Panc1 (cell line): ENCODE measurements around the gene PRODH2. TPM values are rescaled to one million over a fixed set of nuclear protein-coding genes. Genes with fewer than 3 reads are reported as not detected.

Source experiments
- ATAC-seq: fragments of 200-7000 bp; cut with Tn5 transposase; 2 replicates; pipeline ENCODE4 v1.9.1; 2020; ENCODE audit warnings: mild to moderate bottlenecking, moderate library complexity
- BruUV-seq: library from RNA; stranded (reverse); fragments of 400-500 nt; replicated peaks from 2 replicates; lab custom pipeline; 2021; lab: Mats Ljungman, UMichigan
- CTCF ChIA-PET: fragments of 300-600 bp; sonication (Branson Sonifier 250); formaldehyde crosslinking; loops from one replicate; lab custom pipeline; 2022; ENCODE audit warnings: antibody characterized with exemption; lab: Charles Lee
- POLR2A ChIA-PET: fragments of 300-600 bp; sonication (Branson Sonifier 250); formaldehyde crosslinking; loops from one replicate; lab custom pipeline; 2022; ENCODE audit warnings: antibody characterized with exemption; lab: Charles Lee
- DNase-seq: peaks from one replicate; pipeline ENCODE4 v3.0.0-alpha.2; 2010; ENCODE audit warnings: low read depth, low spot score
- H3K27ac ChIP-seq: 2 replicates; pipeline ENCODE4 v1.5.1; 2011; ENCODE audit warnings: mild to moderate bottlenecking, low read length, inconsistent platforms
- H3K27me3 ChIP-seq: fragments of 200-500 bp; sonication (Bioruptor generic); 2 replicates; pipeline ENCODE4 v1.6.0; 2014; ENCODE audit warnings: low read length, inconsistent platforms; ENCODE audit not compliant: control insufficient read depth, insufficient read depth
- H3K36me3 ChIP-seq: fragments of 200-500 bp; sonication (Bioruptor generic); 2 replicates; pipeline ENCODE4 v1.5.1; 2014; ENCODE audit warnings: inconsistent platforms, mild to moderate bottlenecking, low read length, moderate library complexity; ENCODE audit not compliant: control insufficient read depth, insufficient read depth
- H3K4me1 ChIP-seq: 2 replicates; pipeline ENCODE4 v1.5.1; 2011; ENCODE audit warnings: inconsistent platforms, mild to moderate bottlenecking, low read length, moderate library complexity; ENCODE audit not compliant: control insufficient read depth, insufficient read depth
- H3K4me3 ChIP-seq, 2 experiments: 2 replicates each; pipeline ENCODE4 v1.5.1; 2011 to 2012; ENCODE audit warnings: low read depth in 2 of 2, low read length in 2 of 2, mild to moderate bottlenecking in 2 of 2, inconsistent platforms in 1 of 2, moderate library complexity in 1 of 2
- H3K9me3 ChIP-seq: fragments of 200-500 bp; sonication (Bioruptor generic); 2 replicates; pipeline ENCODE4 v1.5.1; 2014; ENCODE audit warnings: low read depth, mild to moderate bottlenecking, inconsistent platforms, low read length, moderate library complexity; ENCODE audit not compliant: control insufficient read depth, insufficient read depth
- POLR2AphosphoS5 ChIP-seq: IDR thresholded peaks from 2 replicates; pipeline ENCODE4 v1.6.1; 2012; ENCODE audit warnings: mild to moderate bottlenecking, low read depth, low read length, moderate library complexity
- SIN3A ChIP-seq: IDR thresholded peaks from 2 replicates; pipeline ENCODE4 v1.6.1; 2012; ENCODE audit warnings: low read depth, mild to moderate bottlenecking, low read length, moderate library complexity, borderline replicate concordance; ENCODE audit not compliant: insufficient read depth
- TCF7L2 ChIP-seq: IDR thresholded peaks from 2 replicates; pipeline ENCODE4 v1.6.1; 2011; ENCODE audit warnings: mild to moderate bottlenecking, low read depth, low read length, inconsistent platforms
- in situ Hi-C: cut with HindIII; loops from 2 replicates; pipeline ENCODE4 v1.10.0; 2016; ENCODE audit warnings: low sequenced_read_pairs, low pct_unique_long_range_greater_than_20kb
- intact Hi-C: fragments of 100-400 bp; cut with micrococcal nuclease; formaldehyde crosslinking; loops from one replicate; pipeline ENCODE4 v1.10.0; 2022; ENCODE audit not compliant: unreplicated experiment
- total RNA-seq: library from RNA; stranded (reverse); gene quantifications from one replicate; pipeline ENCODE4 v1.2.1, GENCODE V29; 2021; ENCODE audit not compliant: unreplicated experiment
- TF ChIP-seq, protein P1 (sequence below): fragments of 450-650 bp; IDR thresholded peaks from 2 replicates; pipeline ENCODE4 v1.5.1; 2017; ENCODE audit warnings: mild to moderate bottlenecking
- TF ChIP-seq, protein P2 (sequence below), 2 experiments: IDR thresholded peaks; 2 replicates each; pipeline ENCODE4 v1.6.1; 2011 to 2012; ENCODE audit warnings: low read depth in 2 of 2, control low read depth in 1 of 2, low read length in 1 of 2, mild to moderate bottlenecking in 1 of 2, moderate library complexity in 1 of 2; ENCODE audit not compliant: insufficient read depth in 1 of 2

The PRODH2 gene
- total RNA-seq, 1 experiment from 2014 or later = not detected

DNA sequence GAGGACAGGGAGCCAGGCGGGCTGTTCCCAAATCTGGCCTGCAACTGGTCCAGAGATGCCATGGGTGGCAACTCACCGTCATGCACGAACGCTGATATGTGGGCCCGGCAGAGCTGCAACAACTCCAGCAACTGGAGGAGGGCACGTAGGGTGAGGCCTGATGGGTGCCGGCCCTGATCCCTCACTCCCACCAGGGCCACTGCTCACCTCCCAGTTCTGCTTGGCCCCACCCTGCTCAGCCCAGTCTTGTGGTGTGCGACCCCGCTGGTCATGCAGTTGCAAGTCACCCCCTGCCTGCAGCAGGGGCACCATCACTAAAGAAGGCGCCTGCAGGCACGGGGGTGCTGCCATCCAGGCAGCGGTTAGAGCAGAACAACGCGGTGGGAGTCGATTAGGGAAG, 20.3 kb downstream of the PRODH2 start:
- Histone ChIP-seq H3K27ac (no peak overlapping the region), H3K36me3 (no peaks in the 10 kb centered on the region), H3K9me3 (no peaks in the 10 kb centered on the region), H3K27me3 (no peaks in the 10 kb centered on the region), H3K4me3 (no peak overlapping the region), H3K4me1 (no peaks in the 10 kb centered on the region; the same call in 1 of the 2 replicates)
- intact Hi-C loops = no loop called here
- no peak for TF ChIP-seq TCF7L2
- TF ChIP-seq, protein P1, sequence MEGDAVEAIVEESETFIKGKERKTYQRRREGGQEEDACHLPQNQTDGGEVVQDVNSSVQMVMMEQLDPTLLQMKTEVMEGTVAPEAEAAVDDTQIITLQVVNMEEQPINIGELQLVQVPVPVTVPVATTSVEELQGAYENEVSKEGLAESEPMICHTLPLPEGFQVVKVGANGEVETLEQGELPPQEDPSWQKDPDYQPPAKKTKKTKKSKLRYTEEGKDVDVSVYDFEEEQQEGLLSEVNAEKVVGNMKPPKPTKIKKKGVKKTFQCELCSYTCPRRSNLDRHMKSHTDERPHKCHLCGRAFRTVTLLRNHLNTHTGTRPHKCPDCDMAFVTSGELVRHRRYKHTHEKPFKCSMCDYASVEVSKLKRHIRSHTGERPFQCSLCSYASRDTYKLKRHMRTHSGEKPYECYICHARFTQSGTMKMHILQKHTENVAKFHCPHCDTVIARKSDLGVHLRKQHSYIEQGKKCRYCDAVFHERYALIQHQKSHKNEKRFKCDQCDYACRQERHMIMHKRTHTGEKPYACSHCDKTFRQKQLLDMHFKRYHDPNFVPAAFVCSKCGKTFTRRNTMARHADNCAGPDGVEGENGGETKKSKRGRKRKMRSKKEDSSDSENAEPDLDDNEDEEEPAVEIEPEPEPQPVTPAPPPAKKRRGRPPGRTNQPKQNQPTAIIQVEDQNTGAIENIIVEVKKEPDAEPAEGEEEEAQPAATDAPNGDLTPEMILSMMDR = no peak
- TF ChIP-seq POLR2AphosphoS5 = no peak
- TF ChIP-seq, protein P2, sequence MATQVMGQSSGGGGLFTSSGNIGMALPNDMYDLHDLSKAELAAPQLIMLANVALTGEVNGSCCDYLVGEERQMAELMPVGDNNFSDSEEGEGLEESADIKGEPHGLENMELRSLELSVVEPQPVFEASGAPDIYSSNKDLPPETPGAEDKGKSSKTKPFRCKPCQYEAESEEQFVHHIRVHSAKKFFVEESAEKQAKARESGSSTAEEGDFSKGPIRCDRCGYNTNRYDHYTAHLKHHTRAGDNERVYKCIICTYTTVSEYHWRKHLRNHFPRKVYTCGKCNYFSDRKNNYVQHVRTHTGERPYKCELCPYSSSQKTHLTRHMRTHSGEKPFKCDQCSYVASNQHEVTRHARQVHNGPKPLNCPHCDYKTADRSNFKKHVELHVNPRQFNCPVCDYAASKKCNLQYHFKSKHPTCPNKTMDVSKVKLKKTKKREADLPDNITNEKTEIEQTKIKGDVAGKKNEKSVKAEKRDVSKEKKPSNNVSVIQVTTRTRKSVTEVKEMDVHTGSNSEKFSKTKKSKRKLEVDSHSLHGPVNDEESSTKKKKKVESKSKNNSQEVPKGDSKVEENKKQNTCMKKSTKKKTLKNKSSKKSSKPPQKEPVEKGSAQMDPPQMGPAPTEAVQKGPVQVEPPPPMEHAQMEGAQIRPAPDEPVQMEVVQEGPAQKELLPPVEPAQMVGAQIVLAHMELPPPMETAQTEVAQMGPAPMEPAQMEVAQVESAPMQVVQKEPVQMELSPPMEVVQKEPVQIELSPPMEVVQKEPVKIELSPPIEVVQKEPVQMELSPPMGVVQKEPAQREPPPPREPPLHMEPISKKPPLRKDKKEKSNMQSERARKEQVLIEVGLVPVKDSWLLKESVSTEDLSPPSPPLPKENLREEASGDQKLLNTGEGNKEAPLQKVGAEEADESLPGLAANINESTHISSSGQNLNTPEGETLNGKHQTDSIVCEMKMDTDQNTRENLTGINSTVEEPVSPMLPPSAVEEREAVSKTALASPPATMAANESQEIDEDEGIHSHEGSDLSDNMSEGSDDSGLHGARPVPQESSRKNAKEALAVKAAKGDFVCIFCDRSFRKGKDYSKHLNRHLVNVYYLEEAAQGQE (IDR thresholded peaks at IDR 0.05; ENCODE audit: insufficient read depth in 1 of 2, low read depth in 2 of 2, low read length in 1 of 2) = no peak
- TF ChIP-seq SIN3A = no peak
- ATAC-seq (no peak), DNase-seq (no peak)
- in situ Hi-C loops = no loop called here
- ChIA-PET POLR2A (no interaction called here), CTCF (no interaction called here)
- no TSS peak for BruUV-seq

DNA sequence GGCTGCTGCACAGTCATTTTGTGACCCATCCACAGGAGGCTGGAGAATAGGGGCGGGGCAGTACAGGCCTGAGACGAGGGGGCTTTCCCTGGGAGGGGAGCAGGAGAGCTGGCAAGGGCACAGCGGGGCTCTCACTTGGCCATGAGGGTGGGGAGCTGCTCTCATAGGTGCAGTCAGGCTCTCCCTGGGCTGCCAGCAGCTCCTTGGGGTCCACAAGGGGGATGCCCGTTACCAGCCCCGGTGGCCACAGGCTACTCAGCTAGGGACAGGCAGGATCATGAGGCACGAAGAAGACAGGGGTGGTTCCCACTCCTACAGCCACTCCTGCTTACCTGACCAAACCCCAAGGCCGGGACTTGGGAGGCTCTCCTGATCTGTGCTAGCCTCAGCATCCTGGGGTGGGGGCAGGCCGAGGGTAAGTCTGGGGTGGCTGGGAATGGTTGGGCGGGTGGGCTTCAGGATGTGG, 20.8 kb downstream of the PRODH2 start:
- DNase-seq (no peak), ATAC-seq (no peak)
- intact Hi-C loops (no loop called here), in situ Hi-C loops (no loop called here)
- ChIA-PET POLR2A (no interaction called here), CTCF (no interaction called here)
- H3K4me3 ChIP-seq = no peak overlapping the region
- no peaks in the 10 kb centered on the region for H3K27me3 ChIP-seq
- BruUV-seq = no TSS peak
- H3K4me1 ChIP-seq = no peaks in the 10 kb centered on the region; the same call in 1 of the 2 replicates
- no peaks in the 10 kb centered on the region for H3K9me3 ChIP-seq
- H3K36me3 ChIP-seq = no peaks in the 10 kb centered on the region
- no peak overlapping the region for H3K27ac ChIP-seq
- TF ChIP-seq TCF7L2 = no peak
- no peak for TF ChIP-seq POLR2AphosphoS5
- TF ChIP-seq, protein P2 (IDR thresholded peaks at IDR 0.05; ENCODE audit: insufficient read depth in 1 of 2, low read depth in 2 of 2, low read length in 1 of 2) = no peak
- TF ChIP-seq, protein P1 = no peak
- no peak for TF ChIP-seq SIN3A
